Neuronal stem cell (in vitro differentiated cells): ENCODE data around the gene ZBTB18.
A peak's percentile ranks its signal among the peaks of the same experiment; 100 is the strongest.

Experiments used
- DNase-seq: peaks from one replicate; pipeline ENCODE4 v3.0.0-alpha.2; 2013; ENCODE audit warnings: low spot score
- H2AFZ ChIP-seq: one replicate; pipeline ENCODE4 v1.6.1; 2013; ENCODE audit warnings: mild to moderate bottlenecking, low read length, inconsistent platforms
- H2AK5ac ChIP-seq: 2 replicates; pipeline ENCODE4 v1.6.1; 2013; ENCODE audit warnings: low read depth, mild to moderate bottlenecking, inconsistent platforms, low read length, moderate library complexity, mixed read lengths
- H2BK120ac ChIP-seq: 2 replicates; pipeline ENCODE4 v1.6.1; 2013; ENCODE audit warnings: low read depth, mild to moderate bottlenecking, inconsistent platforms, low read length, moderate library complexity, mixed read lengths
- H2BK12ac ChIP-seq: one replicate; pipeline ENCODE4 v1.6.1; 2013; ENCODE audit warnings: low read length, inconsistent platforms
- H2BK15ac ChIP-seq: 2 replicates; pipeline ENCODE4 v1.6.1; 2013; ENCODE audit warnings: mild to moderate bottlenecking, low read length, inconsistent platforms, mixed read lengths
- H2BK5ac ChIP-seq: one replicate; pipeline ENCODE4 v1.6.1; 2013; ENCODE audit warnings: inconsistent platforms, mild to moderate bottlenecking, low read length, moderate library complexity
- H3K14ac ChIP-seq: one replicate; pipeline ENCODE4 v1.6.1; 2013; ENCODE audit warnings: low read length, inconsistent platforms
- H3K18ac ChIP-seq: 2 replicates; pipeline ENCODE4 v1.6.1; 2013; ENCODE audit warnings: low read length, inconsistent platforms
- H3K23ac ChIP-seq: 2 replicates; pipeline ENCODE4 v1.6.1; 2013; ENCODE audit warnings: low read depth, mild to moderate bottlenecking, mixed read lengths, low read length, inconsistent platforms; ENCODE audit not compliant: poor library complexity
- H3K27ac ChIP-seq: replicated peaks from 3 replicates; pipeline ENCODE4 v1.5.1; 2013; ENCODE audit warnings: low read length, inconsistent platforms
- H3K27me3 ChIP-seq, 3 experiments: 2 replicates each; pipeline ENCODE4 v1.6.1; 2013; ENCODE audit warnings: low read length in 3 of 3, mild to moderate bottlenecking in 2 of 3, inconsistent platforms in 1 of 3, low read depth in 1 of 3, mixed read lengths in 1 of 3, moderate library complexity in 1 of 3; ENCODE audit not compliant: control insufficient read depth in 3 of 3, insufficient read depth in 3 of 3
- H3K36me3 ChIP-seq, 2 donors: replicated peaks in 1 of 2; 2 replicates each; pipeline ENCODE4 v1.6.1; 2013; ENCODE audit warnings: low read length in 2 of 2; ENCODE audit not compliant: control insufficient read depth in 2 of 2, insufficient read depth in 2 of 2
- H3K4ac ChIP-seq: 2 replicates; pipeline ENCODE4 v1.6.1; 2013; ENCODE audit warnings: inconsistent platforms, mild to moderate bottlenecking, low read length, moderate library complexity
- H3K4me1 ChIP-seq, 2 donors: 1 replicate in 1 of 2; 2 replicates in 1 of 2; pipeline ENCODE4 v1.6.1; 2013; ENCODE audit warnings: low read length in 2 of 2, low read depth in 1 of 2; ENCODE audit not compliant: control insufficient read depth in 2 of 2, insufficient read depth in 1 of 2
- H3K4me2 ChIP-seq: one replicate; pipeline ENCODE4 v1.6.1; 2013; ENCODE audit warnings: mild to moderate bottlenecking, low read length, inconsistent platforms; ENCODE audit not compliant: insufficient read depth, poor library complexity, severe bottlenecking
- H3K4me3 ChIP-seq, 2 donors: 2 replicates each; pipeline ENCODE4 v1.5.1; 2013; ENCODE audit warnings: low read length in 2 of 2, mild to moderate bottlenecking in 2 of 2, inconsistent platforms in 1 of 2, moderate library complexity in 1 of 2
- H3K79me1 ChIP-seq: one replicate; pipeline ENCODE4 v1.6.1; 2013; ENCODE audit warnings: low read depth, mild to moderate bottlenecking, inconsistent platforms, low read length, moderate library complexity
- H3K9ac ChIP-seq: one replicate; pipeline ENCODE4 v1.6.1; 2013; ENCODE audit warnings: mild to moderate bottlenecking, low read depth, low read length, inconsistent platforms; ENCODE audit not compliant: poor library complexity
- H3K9me3 ChIP-seq, 2 donors: replicated peaks in 1 of 2; 2 replicates each; pipeline versions ENCODE3 to v1.6.1; 2013; ENCODE audit warnings: low read length in 2 of 2, mild to moderate bottlenecking in 2 of 2, inconsistent platforms in 1 of 2, low read depth in 1 of 2, mixed read lengths in 1 of 2, moderate library complexity in 1 of 2; ENCODE audit not compliant: control insufficient read depth in 2 of 2, insufficient read depth in 1 of 2
- H4K8ac ChIP-seq: one replicate; pipeline ENCODE4 v1.6.1; 2013; ENCODE audit warnings: low read depth, mild to moderate bottlenecking, inconsistent platforms, low read length, moderate library complexity
- H4K91ac ChIP-seq: one replicate; pipeline ENCODE4 v1.6.1; 2013; ENCODE audit warnings: low read length, low read depth, mild to moderate bottlenecking, inconsistent platforms; ENCODE audit not compliant: poor library complexity
- WGBS, 2 donors: extraction: QIAGEN DNeasy Blood & Tissue Kit; methylation state at CpG; one replicate each; pipeline ENCODE4 v1.1.7; 2013; ENCODE audit warnings: missing lambda C conversion rate in 2 of 2, mixed read lengths in 1 of 2; ENCODE audit not compliant: insufficient read length in 2 of 2, insufficient replicate concordance in 1 of 2; ENCODE audit errors: extremely low coverage in 2 of 2; 5-methylcytosine and 5-hydroxymethylcytosine counted together

The ZBTB18 gene

GRCh38 chr1:244076740-244077139, 25.7 kb downstream of the ZBTB18 start:
- H2BK12ac ChIP-seq = no peak overlapping the region
- H3K4me2 ChIP-seq = no peak overlapping the region
- H2BK120ac ChIP-seq = no peak overlapping the region

GRCh38 chr1:244077473-244078220, 26.6 kb downstream of the ZBTB18 start:
- no peak overlapping the region for H3K9ac ChIP-seq
- H3K79me1 ChIP-seq = no peaks in the 10 kb centered on the region
- no peak overlapping the region for H3K4me2 ChIP-seq

More at GRCh38 chr1:244076740-244077139, 25.7 kb downstream of the ZBTB18 start:
- Histone ChIP-seq H3K18ac (no peak overlapping the region), H3K23ac (no peak overlapping the region), H3K4me1 (no peaks in the 10 kb centered on the region), H3K79me1 (no peaks in the 10 kb centered on the region), H3K27ac (no peak overlapping the region), H2BK15ac (no peak overlapping the region), H3K4me3 (no peak overlapping the region), H3K36me3 (no peaks in the 10 kb centered on the region), H2AFZ (no peak overlapping the region), H2AK5ac (no peak overlapping the region), H4K8ac (no peak overlapping the region), H4K91ac (no peak overlapping the region), H3K14ac (no peak overlapping the region), H3K9ac (no peak overlapping the region), H3K4ac (no peak overlapping the region), H3K27me3 (no peaks in the 10 kb centered on the region), H2BK5ac (peak overlapping the region; percentile 35), H3K9me3 (no peaks in the 10 kb centered on the region)
- DNase-seq = no peak
- no CpG with 5 or more reads among the region's 8 CpGs for WGBS, 2 donors

GRCh38 chr1:244080343-244080929, 29.4 kb downstream of the ZBTB18 start:
- H3K4me2 ChIP-seq = no peak overlapping the region
- H3K9ac ChIP-seq = no peak overlapping the region
- H2AFZ ChIP-seq = no peak overlapping the region
- H3K27ac ChIP-seq = no peak overlapping the region
- WGBS, 2 donors = no CpG with 5 or more reads among the region's 12 CpGs
- H2BK15ac ChIP-seq = no peak overlapping the region
- DNase-seq = no peak
- H3K27me3 ChIP-seq = no peaks in the 10 kb centered on the region
- no peak overlapping the region for H3K4ac ChIP-seq
- no peak overlapping the region for H3K18ac ChIP-seq
- no peak overlapping the region for H2BK5ac ChIP-seq
- H3K4me3 ChIP-seq = no peak overlapping the region
- peaks cover 0 to 2% of the 10 kb centered on the region in 2 donors for H3K9me3 ChIP-seq
- no peaks in the 10 kb centered on the region for H3K36me3 ChIP-seq
- no peaks in the 10 kb centered on the region for H3K79me1 ChIP-seq
- H3K23ac ChIP-seq = no peak overlapping the region
- H3K4me1 ChIP-seq = peaks cover 0 to 4% of the 10 kb centered on the region in 2 donors
- no peak overlapping the region for H2BK120ac ChIP-seq
- H4K91ac ChIP-seq = no peak overlapping the region
- no peak overlapping the region for H2BK12ac ChIP-seq
- no peak overlapping the region for H2AK5ac ChIP-seq
- H3K14ac ChIP-seq = no peak overlapping the region
- H4K8ac ChIP-seq = no peak overlapping the region

More at GRCh38 chr1:244077473-244078220, 26.6 kb downstream of the ZBTB18 start:
- Histone ChIP-seq H3K23ac (no peak overlapping the region), H4K91ac (no peak overlapping the region), H3K18ac (peak overlapping the region; percentile 86), H3K9me3 (no peaks in the 10 kb centered on the region), H3K4me1 (no peaks in the 10 kb centered on the region), H2AFZ (peak overlapping the region; percentile 58), H2BK12ac (no peak overlapping the region), H2BK120ac (no peak overlapping the region), H3K4ac (no peak overlapping the region), H3K14ac (no peak overlapping the region), H3K27me3 (no peaks in the 10 kb centered on the region), H2BK15ac (peak overlapping the region; percentile 6), H2AK5ac (no peak overlapping the region), H3K4me3 (no peak overlapping the region), H2BK5ac (peak overlapping the region; percentile 35), H4K8ac (no peak overlapping the region), H3K27ac (no peak overlapping the region), H3K36me3 (no peaks in the 10 kb centered on the region)
- no CpG with 5 or more reads among the region's 22 CpGs for WGBS, 2 donors
- DNase-seq = no peak

GRCh38 chr1:244082969-244083368, 31.9 kb downstream of the ZBTB18 start:
- no CpG with 5 or more reads among the region's 3 CpGs for WGBS, 2 donors
- peaks cover 0 to 4% of the 10 kb centered on the region in 2 donors for H3K4me1 ChIP-seq

More at GRCh38 chr1:244082969-244083368, 31.9 kb downstream of the ZBTB18 start:
- H3K27me3 ChIP-seq = no peaks in the 10 kb centered on the region
- H2BK120ac ChIP-seq = no peak overlapping the region
- no peak overlapping the region for H3K9ac ChIP-seq
- H2BK5ac ChIP-seq = no peak overlapping the region
- no peak overlapping the region for H2BK12ac ChIP-seq
- no peak overlapping the region for H3K27ac ChIP-seq
- H4K8ac ChIP-seq = no peak overlapping the region
- peak overlapping the region; percentile 25 for H2AK5ac ChIP-seq
- peaks cover 0 to 11% of the 10 kb centered on the region in 2 donors for H3K9me3 ChIP-seq
- no peak overlapping the region for H3K18ac ChIP-seq
- H2AFZ ChIP-seq = no peak overlapping the region
- no peak overlapping the region for H3K4me2 ChIP-seq
- no peak for DNase-seq
- H3K36me3 ChIP-seq = no peaks in the 10 kb centered on the region
- no peaks in the 10 kb centered on the region for H3K79me1 ChIP-seq
- H3K23ac ChIP-seq = no peak overlapping the region
- H3K14ac ChIP-seq = no peak overlapping the region
- peak overlapping the region in 1 of 2 donors; percentile 36 for H3K4me3 ChIP-seq
- no peak overlapping the region for H4K91ac ChIP-seq
- peak overlapping the region; percentile 35 for H2BK15ac ChIP-seq
- no peak overlapping the region for H3K4ac ChIP-seq
